AML-193 (cell line): ENCODE measurements around the gene SAFB.
"Not testable (repeated sequence)": the region's sequence is repeated elsewhere in the genome, so short reads cannot be mapped to it uniquely, and the experiment has no call there.

Experiments used
- DNase-seq, 2 experiments: peaks; one replicate each; lab custom pipeline; 2025; lab: John Stamatoyannopoulos, UW

Gene SAFB

DNA sequence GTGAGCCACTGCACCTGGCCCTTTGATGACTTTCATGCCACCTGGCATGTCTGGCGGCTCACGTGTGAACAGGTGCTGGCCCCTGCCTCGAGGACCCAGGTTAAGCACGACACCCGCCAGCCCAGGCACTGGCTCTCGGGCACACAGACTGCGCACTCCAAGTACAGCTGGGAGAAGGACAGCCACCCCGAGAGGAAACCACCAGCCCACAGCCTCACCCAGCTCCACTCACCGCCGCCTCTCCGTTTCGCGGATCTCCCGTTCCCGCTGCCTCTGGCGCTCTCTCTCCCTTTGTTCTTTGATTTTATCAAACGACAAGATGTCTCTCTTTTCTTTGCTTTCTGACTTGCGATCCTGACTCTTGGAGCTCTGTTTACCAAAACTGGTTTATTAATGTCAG lies 27.8 kb upstream of the SAFB start:
- no peak for DNase-seq

DNA sequence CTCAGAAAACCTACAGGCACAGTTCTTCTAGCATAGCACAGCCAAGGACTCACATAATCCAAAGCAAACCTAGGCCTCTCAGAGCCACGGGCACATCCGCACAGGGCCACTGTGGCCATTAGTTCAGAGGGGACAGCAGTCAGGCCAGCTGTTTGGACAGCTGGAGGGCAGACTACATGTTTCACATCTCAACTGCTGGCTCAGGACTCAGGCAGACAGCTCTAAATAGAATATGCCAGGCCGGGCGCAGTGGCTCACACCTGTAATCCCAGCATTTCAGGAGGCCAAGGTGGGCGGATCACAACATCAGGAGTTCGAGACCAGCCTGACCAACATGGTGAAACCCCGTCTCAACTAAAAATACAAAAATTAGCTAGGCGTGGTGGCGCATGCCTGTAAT lies 27.1 kb upstream of the SAFB start:
- no peak for DNase-seq

- DNase-seq: no peak
Measured at GRCh38 chr19:5600797-5601196, 22.1 kb upstream of the SAFB start.

DNA sequence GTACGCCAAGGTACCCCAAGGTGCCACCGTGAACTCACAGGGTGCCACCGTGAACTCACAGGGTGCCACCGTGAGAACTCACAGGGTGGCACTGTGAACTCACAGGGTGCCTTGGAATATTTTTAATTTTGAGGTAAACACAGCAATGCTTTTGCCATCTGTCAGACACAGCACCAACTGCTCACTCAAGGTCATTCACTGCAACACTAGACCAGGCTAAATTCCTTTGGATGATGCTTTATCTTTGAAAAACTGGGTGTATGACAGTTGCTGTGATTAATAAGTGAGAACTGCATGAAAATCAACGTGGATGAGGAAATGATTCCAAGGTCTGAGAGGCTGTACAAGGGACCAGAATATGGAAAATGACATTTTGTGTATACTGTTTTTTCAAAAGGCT lies 19.3 kb upstream of the SAFB start:
- no peak for DNase-seq

- no peak for DNase-seq
Measured at GRCh38 chr19:5605362-5605761, 17.5 kb upstream of the SAFB start.

- DNase-seq: no peak
Measured at GRCh38 chr19:5607318-5608275, 15.3 kb upstream of the SAFB start.

DNA sequence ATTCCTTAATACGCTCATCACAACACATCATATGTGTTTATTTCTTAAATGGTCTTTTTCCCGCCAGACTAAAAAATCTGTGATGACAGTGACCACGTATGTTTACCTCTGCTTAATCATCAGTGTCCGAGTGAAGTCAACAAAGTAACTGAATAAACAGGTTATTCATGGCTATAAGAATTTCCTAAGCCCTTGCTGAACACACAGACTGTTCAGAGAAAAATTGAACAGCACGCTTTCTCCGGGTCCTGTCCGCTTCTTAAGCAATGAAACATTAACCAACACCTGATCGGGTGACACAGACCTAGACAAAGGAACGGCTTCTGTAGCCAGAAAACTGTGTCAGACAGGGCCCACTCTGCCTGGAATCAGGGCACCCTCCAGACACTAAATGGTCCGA lies 14.6 kb upstream of the SAFB start:
- DNase-seq: no peak

DNA sequence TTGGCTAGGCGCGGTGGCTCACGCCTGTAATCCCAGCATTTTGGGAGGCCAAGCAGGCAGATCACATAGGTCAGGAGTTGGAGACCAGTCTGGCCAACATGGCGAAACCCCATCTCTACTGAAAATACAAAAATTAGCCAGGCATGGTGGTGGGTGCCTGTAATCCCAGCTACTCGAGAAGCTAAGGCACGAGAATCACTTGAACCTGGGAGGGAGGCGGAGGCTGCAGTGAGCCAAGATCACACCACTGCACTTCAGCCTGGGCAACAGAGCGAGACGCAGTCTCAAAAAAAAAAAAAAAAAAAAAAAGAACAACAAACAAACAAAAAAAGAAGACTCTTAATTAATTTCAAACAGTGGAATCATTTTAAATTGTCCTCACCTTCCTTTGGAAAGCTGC lies 14.1 kb upstream of the SAFB start:
- not testable (repeated sequence) for DNase-seq

- no peak for DNase-seq
Measured at GRCh38 chr19:5609881-5610448, 12.9 kb upstream of the SAFB start.

DNA sequence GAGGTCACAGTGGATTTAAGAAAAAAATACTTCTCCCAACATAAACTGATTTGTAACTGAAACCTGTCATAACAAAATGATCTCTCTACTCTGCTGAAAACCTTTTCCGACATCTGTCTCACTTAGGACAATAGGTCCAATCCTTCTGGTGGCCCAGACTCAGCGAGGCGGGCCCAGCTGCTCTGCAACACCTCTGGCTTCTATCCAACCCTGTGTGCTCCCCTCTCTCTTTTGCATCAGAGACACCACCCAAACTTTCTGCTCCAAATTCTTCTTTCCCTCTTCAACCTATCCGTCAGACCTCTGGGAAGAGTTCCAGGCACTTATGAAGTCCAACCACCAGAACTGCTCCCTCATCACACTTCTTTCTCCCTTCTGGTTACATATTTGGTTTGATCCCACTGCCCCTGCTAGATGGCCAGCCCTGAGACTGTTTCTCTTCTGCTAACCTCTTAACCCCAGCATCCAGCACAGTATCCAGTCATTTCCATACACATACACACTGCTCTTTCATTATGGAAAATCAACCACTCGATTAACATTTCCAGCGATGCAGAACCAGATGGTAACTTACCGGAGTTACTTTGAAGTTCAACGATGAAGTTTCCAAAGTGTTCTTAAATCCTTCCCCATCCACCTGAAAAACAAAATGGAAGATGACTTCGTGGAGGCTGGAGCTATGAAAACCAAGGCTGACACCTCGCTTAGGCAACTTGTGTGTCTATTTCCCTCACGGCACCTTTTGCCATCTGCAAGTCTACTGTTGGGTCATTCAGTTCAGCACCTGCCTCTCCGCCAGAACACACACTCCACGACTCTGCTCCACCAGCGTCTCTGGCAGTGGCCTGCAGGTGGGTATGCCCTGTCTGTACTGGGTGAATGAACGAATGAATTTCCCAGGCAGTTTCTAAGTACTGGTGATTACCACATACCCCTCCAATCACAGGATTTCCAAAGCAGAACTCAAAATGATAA lies 9.7 kb upstream of the SAFB start:
- DNase-seq: no peak

GRCh38 chr19:5615756-5616327 lies 7.0 kb upstream of the SAFB start:
- DNase-seq: no peak

DNA sequence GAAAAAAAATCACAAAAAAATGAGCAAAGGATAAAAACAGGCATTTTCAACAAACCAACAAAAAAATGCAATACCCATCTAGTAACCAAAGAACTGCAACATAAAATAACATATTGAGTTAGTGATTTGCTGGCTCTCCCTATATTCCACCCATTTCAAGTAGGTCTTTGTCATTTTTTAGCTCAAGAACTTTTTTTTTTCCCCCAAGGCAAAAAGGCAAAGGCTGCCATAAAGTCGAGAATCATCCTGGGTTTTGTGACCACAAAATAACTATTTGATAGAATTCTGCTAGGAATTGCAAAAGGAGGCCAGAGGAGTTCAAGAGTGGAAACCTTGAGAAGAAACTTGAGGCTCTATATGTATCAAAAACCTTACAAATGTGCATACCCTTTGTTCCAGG lies 5.8 kb upstream of the SAFB start:
- no peak for DNase-seq

DNA sequence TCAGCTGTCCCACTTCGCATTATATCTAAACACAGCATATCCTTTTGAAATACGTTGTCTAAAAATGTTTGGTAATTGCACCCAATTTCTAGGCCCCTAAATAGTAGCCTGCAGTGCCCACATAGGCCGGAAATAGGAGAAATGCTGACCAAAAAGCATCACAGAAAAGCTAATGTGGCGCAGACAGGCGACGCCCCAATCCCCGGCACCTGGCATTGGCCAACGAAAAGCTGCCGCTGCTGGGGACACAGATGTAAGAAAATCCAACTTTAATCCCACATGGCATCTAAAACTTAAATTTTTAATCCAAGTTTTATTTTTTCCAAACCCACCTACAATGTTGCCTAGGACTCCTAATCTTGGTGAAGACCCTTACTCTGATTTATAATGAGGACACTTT lies 4.3 kb upstream of the SAFB start:
- no peak for DNase-seq

- DNase-seq: no peak
Measured at GRCh38 chr19:5619946-5620345, 2.9 kb upstream of the SAFB start.

DNA sequence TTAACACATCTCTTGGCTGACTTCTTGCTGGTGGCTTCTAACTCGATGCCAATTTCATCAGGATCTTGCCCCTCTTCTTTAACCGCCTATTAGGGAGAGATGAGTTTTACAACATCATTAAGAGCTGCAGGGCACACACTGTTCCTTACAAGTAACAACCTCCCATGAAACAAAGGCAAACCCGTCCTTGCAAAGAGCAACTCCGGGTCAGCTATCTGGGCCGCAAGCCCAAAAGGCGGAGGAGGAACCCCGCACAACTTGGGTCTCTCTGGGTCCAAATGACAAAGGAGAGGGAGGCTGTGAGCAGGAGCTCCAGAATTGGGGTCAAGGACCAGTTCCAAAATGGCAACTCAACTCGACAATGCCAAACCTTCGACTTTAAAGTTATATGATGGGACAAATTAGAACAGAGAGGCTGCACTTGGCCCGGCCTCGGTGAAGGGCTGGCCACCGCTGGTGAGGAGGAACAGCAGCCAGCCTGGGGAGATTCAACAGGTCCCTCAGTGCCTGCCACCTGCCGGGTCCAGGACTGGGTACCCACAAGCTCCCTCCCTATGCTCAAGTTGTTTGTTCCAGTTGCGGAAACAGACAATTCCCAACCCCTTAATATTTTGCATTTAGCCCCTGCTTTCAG lies 1.5 kb upstream of the SAFB start:
- DNase-seq: no peak

DNA sequence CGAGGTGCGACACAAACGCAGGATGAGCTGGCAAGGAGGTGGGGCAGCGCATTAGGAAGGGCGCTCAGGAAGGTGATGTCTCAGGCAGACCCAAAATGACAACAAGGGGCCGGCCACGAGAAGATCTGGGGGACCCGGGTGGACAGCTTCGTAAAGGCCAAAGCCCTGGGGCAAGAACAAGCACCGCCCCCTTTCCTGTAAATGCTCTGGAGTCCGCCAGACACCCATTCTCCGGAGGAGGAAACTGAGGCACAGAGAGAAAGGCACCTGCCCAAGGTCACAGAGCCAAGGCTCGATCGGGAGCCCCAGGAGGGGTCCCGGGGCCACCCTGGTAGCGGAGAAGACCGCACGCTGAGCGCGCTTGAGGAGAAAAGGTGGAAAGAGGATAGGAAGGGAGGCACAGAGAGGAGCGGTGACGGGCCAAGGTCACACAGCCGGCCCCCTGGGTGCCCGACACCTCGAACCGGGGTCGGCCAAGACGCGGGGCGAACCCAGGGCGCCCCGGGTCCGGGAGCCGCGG lies 878 bp upstream of the SAFB start:
- no peak for DNase-seq

DNA sequence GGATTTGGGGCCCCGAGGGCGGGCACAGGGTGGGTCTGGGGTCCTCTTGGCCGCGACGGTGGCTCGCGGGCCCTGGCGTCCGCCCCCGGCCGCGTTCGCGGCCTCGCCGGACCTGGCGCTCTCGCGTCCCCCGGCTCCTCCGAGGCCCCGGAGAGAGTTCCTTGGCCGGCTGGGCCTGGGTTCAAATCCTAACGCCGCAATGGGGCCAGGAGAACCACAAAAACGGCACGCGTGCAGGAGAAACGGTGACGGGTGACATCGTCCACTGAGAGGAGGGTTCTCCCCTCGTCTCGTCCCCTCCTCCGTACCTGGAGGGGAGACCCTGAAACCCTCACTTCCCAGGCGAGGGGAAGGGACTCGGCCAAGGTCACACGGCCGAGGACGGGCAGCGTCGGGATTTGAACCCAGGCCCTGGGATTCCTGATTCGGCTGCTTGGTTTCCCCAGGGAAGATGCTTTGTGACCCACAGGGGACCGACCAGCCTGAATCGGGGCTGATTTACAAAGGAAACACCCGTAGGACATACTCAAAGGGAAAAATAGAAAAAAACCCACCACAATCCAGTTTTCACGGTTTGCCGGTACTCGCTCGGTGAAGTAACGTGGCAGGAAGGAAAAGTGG lies 624 bp downstream of the SAFB start:
- no peak for DNase-seq

DNA sequence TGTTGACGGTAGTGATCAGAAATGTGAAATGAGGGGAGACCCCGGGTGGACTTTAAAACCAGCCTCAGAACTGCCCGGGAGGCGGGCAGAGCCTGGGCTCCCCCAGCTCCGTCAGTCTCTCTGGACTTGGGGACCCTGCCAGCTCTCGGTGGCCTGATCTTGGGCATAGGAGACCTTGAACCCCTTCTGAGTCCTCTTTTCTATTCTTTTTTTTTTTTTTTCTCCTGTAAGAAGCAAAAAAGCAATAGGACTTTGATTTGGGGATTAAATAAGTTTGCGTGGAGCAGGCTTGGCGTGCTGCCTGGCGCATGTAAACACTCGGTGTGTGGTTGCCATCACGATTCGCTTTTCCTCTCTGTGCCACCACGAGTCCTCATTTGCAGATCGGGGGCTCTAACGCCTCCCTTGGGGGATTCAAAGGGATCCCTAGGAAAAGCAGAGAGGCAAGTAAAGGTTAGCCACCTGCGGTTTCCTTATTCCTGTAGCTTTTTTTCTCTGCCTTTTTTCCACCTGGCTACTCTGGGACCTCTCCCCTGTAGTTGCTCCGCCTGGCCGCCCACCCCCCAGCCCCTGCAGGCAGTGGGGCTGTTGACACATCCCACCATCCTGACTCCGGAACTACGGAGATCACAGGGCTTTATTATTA lies 1.3 kb downstream of the SAFB start:
- no peak for DNase-seq

DNA sequence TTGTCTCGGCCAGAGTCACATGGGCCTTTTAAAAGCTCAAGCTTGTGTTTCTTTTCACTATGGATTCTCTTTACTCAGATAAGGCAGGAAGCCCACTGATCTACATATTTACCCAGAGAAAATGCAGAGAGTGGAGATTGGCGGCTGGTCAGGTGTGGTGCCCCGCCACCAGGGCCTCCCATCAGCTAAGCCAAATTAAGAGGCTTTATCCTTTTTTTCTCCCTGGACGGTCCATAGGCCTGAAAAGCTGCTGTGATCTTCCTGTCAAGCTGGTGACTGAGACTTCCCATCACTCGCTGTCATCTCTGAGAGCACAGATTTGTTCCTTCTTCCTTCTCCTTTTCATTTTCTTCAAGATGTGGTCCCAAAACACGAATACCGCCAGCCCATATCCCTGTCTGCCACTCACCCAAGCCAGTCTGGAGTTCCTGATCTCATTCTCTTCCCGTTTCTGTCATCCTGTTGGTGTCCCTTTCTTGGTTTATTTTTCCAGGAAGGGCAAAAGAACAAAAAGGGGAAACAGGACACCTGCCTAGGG lies 1.9 kb downstream of the SAFB start:
- DNase-seq: no peak

- DNase-seq: no peak
Measured at GRCh38 chr19:5625641-5626040, 2.8 kb downstream of the SAFB start.
